GM12878 (cell line): ENCODE results near the gene ATP6V1G3. TPM values are rescaled to one million over a fixed set of nuclear protein-coding genes. Genes with fewer than 3 reads are reported as not detected.

Experiments
- ATAC-seq: fragments of 200-7000 bp; cut with Tn5 transposase; 3 replicates; pipeline ENCODE4 v1.9.1; 2020; ENCODE audit warnings: mild to moderate bottlenecking, moderate library complexity
- BruUV-seq: library from RNA; stranded (reverse); fragments of 400-500 nt; replicated peaks from 2 replicates; lab custom pipeline; 2021; lab: Mats Ljungman, UMichigan
- CTCF ChIA-PET: fragments of 300-600 bp; sonication (Branson Sonifier 250); formaldehyde crosslinking; extraction: SDS; loops from one replicate; lab custom pipeline; 2021; ENCODE audit warnings: inconsistent platforms; lab: Yijun Ruan, JAX
- POLR2A ChIA-PET: fragments of 350-600 bp; formaldehyde crosslinking; extraction: SDS; loops from one replicate; lab custom pipeline; 2021; ENCODE audit warnings: inconsistent platforms; lab: Charles Lee
- RAD21 ChIA-PET: fragments of 300-600 bp; sonication (Branson Sonifier 250); formaldehyde crosslinking; loops from one replicate; lab custom pipeline; 2023; ENCODE audit warnings: antibody characterized with exemption; ENCODE audit not compliant: unreplicated experiment; lab: Charles Lee
- SMC1A ChIA-PET: fragments of 300-600 bp; sonication (Branson Sonifier 250); formaldehyde crosslinking; loops from one replicate; lab custom pipeline; 2023; ENCODE audit not compliant: unreplicated experiment, uncharacterized antibody; lab: Charles Lee
- DNase-seq: peaks from one replicate; pipeline ENCODE4 v3.0.0-alpha.2; 2011; ENCODE audit warnings: low read depth, low spot score
- FAIRE-seq: peaks from 3 replicates; lab custom pipeline; 2011; peaks lifted over from hg19 to GRCh38; lab: Jason Lieb, UNC
- H2AFZ ChIP-seq: 2 replicates; pipeline ENCODE4 v1.6.0; 2011; ENCODE audit warnings: low read depth, low read length, control low read depth; ENCODE audit not compliant: control insufficient read depth
- H3K27ac ChIP-seq: 2 replicates; pipeline ENCODE4 v1.5.1; 2011; ENCODE audit warnings: control low read depth; ENCODE audit not compliant: control insufficient read depth, insufficient read depth
- H3K27me3 ChIP-seq, 2 experiments: replicated peaks in 1 of 2; 2 replicates each; pipeline versions ENCODE4 v1.6.0 to v1.6.1; 2011; ENCODE audit warnings: low read length in 1 of 2; ENCODE audit not compliant: control insufficient read depth in 2 of 2, insufficient read depth in 2 of 2
- H3K36me3 ChIP-seq, 2 experiments: 2 replicates each; pipeline ENCODE4 v1.5.1; 2011; ENCODE audit warnings: low read length in 1 of 2; ENCODE audit not compliant: control insufficient read depth in 2 of 2, insufficient read depth in 2 of 2
- H3K4me1 ChIP-seq: 2 replicates; pipeline ENCODE4 v1.6.1; 2011; ENCODE audit warnings: mild to moderate bottlenecking, low read length, moderate library complexity, mixed read lengths; ENCODE audit not compliant: control insufficient read depth, insufficient read depth
- H3K4me2 ChIP-seq: 2 replicates; pipeline ENCODE4 v1.6.0; 2011; ENCODE audit warnings: control low read depth; ENCODE audit not compliant: control insufficient read depth, insufficient read depth
- H3K4me3 ChIP-seq: fragments of 200-600 bp; sonication (generic); 2 replicates; pipeline ENCODE4 v1.5.1; 2016
- H3K79me2 ChIP-seq: 2 replicates; pipeline ENCODE4 v1.6.0; 2011; ENCODE audit warnings: low read length; ENCODE audit not compliant: control insufficient read depth, insufficient read depth
- H3K9ac ChIP-seq: 2 replicates; pipeline ENCODE4 v1.8.0; 2011; ENCODE audit warnings: low read length, control low read depth, mixed read lengths; ENCODE audit not compliant: control insufficient read depth, insufficient read depth
- H3K9me3 ChIP-seq: replicated peaks from 3 replicates; pipeline ENCODE4 v1.5.1; 2011; ENCODE audit warnings: mild to moderate bottlenecking, low read length; ENCODE audit not compliant: control insufficient read depth, insufficient read depth
- H4K20me1 ChIP-seq: 2 replicates; pipeline ENCODE4 v1.6.0; 2011; ENCODE audit not compliant: control insufficient read depth, insufficient read depth
- BACH1 ChIP-seq: fragments of 450-650 bp; IDR thresholded peaks from 2 replicates; pipeline ENCODE4 v1.6.1; 2017; ENCODE audit warnings: mild to moderate bottlenecking, borderline replicate concordance
- BCLAF1 ChIP-seq: fragments of 450-650 bp; IDR thresholded peaks from 2 replicates; pipeline ENCODE4 v1.6.1; 2017; ENCODE audit warnings: antibody characterized with exemption, mild to moderate bottlenecking, moderate library complexity
- CHD1 ChIP-seq: IDR thresholded peaks from 2 replicates; pipeline ENCODE4 v1.6.1; 2012; ENCODE audit warnings: low read depth, low read length, improper control_type of control experiment
- CREM ChIP-seq: IDR thresholded peaks from 2 replicates; pipeline ENCODE4 v1.6.1; 2014; ENCODE audit warnings: antibody characterized with exemption, low read depth
- HDGF ChIP-seq: fragments of 450-650 bp; IDR thresholded peaks from 2 replicates; pipeline ENCODE4 v1.6.1; 2016; ENCODE audit warnings: antibody characterized with exemption
- MAX ChIP-seq: IDR thresholded peaks from 2 replicates; pipeline ENCODE4 v1.6.1; 2012; ENCODE audit warnings: low read depth, low read length, improper control_type of control experiment
- NBN ChIP-seq: fragments of 450-650 bp; IDR thresholded peaks from 2 replicates; pipeline ENCODE4 v1.6.1; 2016
- NFIC ChIP-seq: IDR thresholded peaks from 2 replicates; pipeline ENCODE4 v1.6.1; 2012; ENCODE audit warnings: low read depth, mild to moderate bottlenecking, inconsistent platforms, low read length, moderate library complexity
- RAD51 ChIP-seq: fragments of 450-650 bp; IDR thresholded peaks from 2 replicates; pipeline ENCODE4 v1.6.1; 2016; ENCODE audit warnings: moderate library complexity, mild to moderate bottlenecking, inconsistent platforms
- RELA ChIP-seq: fragments of 450-650 bp; IDR thresholded peaks from 2 replicates; pipeline ENCODE4 v1.8.0; 2014; ENCODE audit warnings: borderline replicate concordance; ENCODE audit not compliant: partially characterized antibody
- SP1 ChIP-seq: IDR thresholded peaks from one replicate; pipeline ENCODE4 v1.6.1; 2011; ENCODE audit warnings: low read depth, low read length
- SPI1 ChIP-seq: IDR thresholded peaks from 2 replicates; pipeline ENCODE4 v1.6.1; 2011; ENCODE audit warnings: low read depth, mild to moderate bottlenecking, low read length, moderate library complexity, borderline replicate concordance; ENCODE audit not compliant: insufficient read depth
- TARDBP ChIP-seq: IDR thresholded peaks from 2 replicates; pipeline ENCODE4 v1.6.1; 2016; ENCODE audit warnings: borderline replicate concordance
- WGBS: methylation state at CpG from one replicate; pipeline ENCODE4 v1.1.6; 2016; ENCODE audit warnings: low lambda C conversion rate; ENCODE audit not compliant: insufficient replicate concordance, insufficient coverage; ENCODE audit errors: missing lambda C conversion rate; 5-methylcytosine and 5-hydroxymethylcytosine counted together
- in situ Hi-C: fragments of 300-500 bp; cut with MboI; formaldehyde crosslinking; loops from 9 replicates; pipeline ENCODE4 v1.14.3; 2018; ENCODE audit warnings: mixed read lengths
- intact Hi-C: fragments of 100-400 bp; cut with micrococcal nuclease; formaldehyde crosslinking; loops from one replicate; pipeline ENCODE4 v1.14.2; 2022; ENCODE audit not compliant: unreplicated experiment
- polyA plus RNA-seq, 11 experiments: library from polyadenylated mRNA; depleted of rRNA in 4 of 11; unstranded in 6 of 11; stranded (reverse) in 5 of 11; fragments of >200 nt; fragmentation: Nextera tagmentation in 4 of 11; fragmentation: Illumina TruSeq in 1 of 11; extraction: Ambion mirVana in 4 of 11; extraction: Trizol in 1 of 11; gene quantifications; 1 replicate in 1 of 11; 2 replicates in 10 of 11; pipeline versions ENCODE4 v1.2.1 to v1.2.3, GENCODE V29; 2011 to 2016; ENCODE audit warnings: inconsistent platforms in 2 of 11, missing spikeins in 2 of 11, low read depth in 1 of 11
- total RNA-seq, 4 experiments: library from RNA; depleted of rRNA in 3 of 4; stranded (reverse); fragments of >200 nt in 3 of 4; fragmentation: Illumina TruSeq in 1 of 4; extraction: Trizol in 1 of 4; gene quantifications; 2 replicates each; pipeline versions ENCODE4 v1.2.1 to v1.2.3, GENCODE V29; 2013 to 2021
- TF ChIP-seq, protein P1 (sequence below): fragments of 450-650 bp; IDR thresholded peaks from 2 replicates; pipeline ENCODE4 v1.6.1; 2016; ENCODE audit warnings: mild to moderate bottlenecking, moderate library complexity, borderline replicate concordance

ATP6V1G3 gene
- total and polyA plus RNA-seq, 10 of the 15 experiments (the other 5 are each of a cell fraction or from before 2014, with no cell fraction given), result 0.22 TPM; not detected in 9

DNA sequence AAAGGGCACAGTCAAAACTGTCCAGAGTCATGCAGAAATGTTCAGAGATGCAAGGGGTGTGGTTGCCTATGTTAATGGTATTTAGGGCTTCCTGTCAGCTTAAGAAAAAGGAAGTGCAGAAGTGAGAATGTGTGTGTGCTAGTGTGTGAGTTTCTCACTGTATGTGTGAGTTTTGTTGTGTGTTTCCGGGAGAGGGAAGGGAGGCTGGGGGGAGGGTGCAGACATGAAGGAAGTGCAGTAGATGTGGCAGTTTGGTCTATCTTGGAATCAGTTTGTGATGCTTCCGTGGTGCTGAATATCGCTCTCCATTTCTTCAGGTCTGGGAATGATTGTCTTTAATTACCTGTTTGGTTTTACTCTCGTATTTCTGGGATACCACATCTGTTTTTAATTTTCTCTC, 16.5 kb upstream of the ATP6V1G3 start:
- WGBS, result 25% methylated on average over 4 of the region's 4 CpGs
- no peaks in the 10 kb centered on the region for H3K27me3 ChIP-seq
- H3K27ac ChIP-seq, result no peak overlapping the region; the same call in 1 of the 2 replicates
- ChIA-PET RAD21 (interaction anchor here (0.6 to 1.7 kb wide), 5 partner anchors 36 to 126 kb away, joined by 3 to 5 read pairs (median 3); no protein-coding TSS in a partner anchor), SMC1A (interaction anchor here (1.2 to 2.9 kb wide), 7 partner anchors 8 to 65 kb away, joined by 4 to 13 read pairs (median 5); no protein-coding TSS in a partner anchor), POLR2A (interaction anchor here (0.6 kb wide), 1 partner anchor 11 kb away, joined by 3 read pairs; no protein-coding TSS in a partner anchor), CTCF (interaction anchor here (0.7 kb wide), 1 partner anchor 105 kb away, joined by 5 read pairs; no protein-coding TSS in a partner anchor)
- intact Hi-C loops, result loop anchor here (5.0 kb wide), 1 partner anchor 90 kb away; no protein-coding TSS in a partner anchor
- no peak overlapping the region for H3K9ac ChIP-seq
- peak overlapping the region; percentile 9; the same call in 1 of the 2 replicates for H2AFZ ChIP-seq
- in situ Hi-C loops, result no loop called here
- H4K20me1 ChIP-seq, result no peaks in the 10 kb centered on the region
- no peaks in the 10 kb centered on the region; the same call in 1 of the 3 replicates for H3K9me3 ChIP-seq
- H3K4me3 ChIP-seq, result no peak overlapping the region
- DNase-seq, result peak; percentile 71
- 0 out of 2 replicates have a peak overlapping the region, but pooled peaks have one; percentile 7 for H3K4me2 ChIP-seq
- peak; percentile 89 for FAIRE-seq
- peak; percentile 95 for ATAC-seq
- H3K36me3 ChIP-seq, result no peaks in the 10 kb centered on the region
- no peaks in the 10 kb centered on the region for H3K79me2 ChIP-seq
- H3K4me1 ChIP-seq, result peaks cover 4% of the 10 kb centered on the region; the same call in 1 of the 2 replicates
- BruUV-seq, result no TSS peak
- TF ChIP-seq NFIC (peak; percentile 47; the same call in 1 of the 2 replicates), HDGF (peak; percentile 87), BACH1 (no peak), CHD1 (no peak), SPI1 (peak; percentile 96), TARDBP (no peak), NBN (peak; percentile 91), RAD51 (no peak), BCLAF1 (no peak), RELA (peak; percentile 38), SP1 (no peak), MAX (no peak), CREM (peak; percentile 55; the same call in 1 of the 2 replicates)
- TF ChIP-seq, protein P1, sequence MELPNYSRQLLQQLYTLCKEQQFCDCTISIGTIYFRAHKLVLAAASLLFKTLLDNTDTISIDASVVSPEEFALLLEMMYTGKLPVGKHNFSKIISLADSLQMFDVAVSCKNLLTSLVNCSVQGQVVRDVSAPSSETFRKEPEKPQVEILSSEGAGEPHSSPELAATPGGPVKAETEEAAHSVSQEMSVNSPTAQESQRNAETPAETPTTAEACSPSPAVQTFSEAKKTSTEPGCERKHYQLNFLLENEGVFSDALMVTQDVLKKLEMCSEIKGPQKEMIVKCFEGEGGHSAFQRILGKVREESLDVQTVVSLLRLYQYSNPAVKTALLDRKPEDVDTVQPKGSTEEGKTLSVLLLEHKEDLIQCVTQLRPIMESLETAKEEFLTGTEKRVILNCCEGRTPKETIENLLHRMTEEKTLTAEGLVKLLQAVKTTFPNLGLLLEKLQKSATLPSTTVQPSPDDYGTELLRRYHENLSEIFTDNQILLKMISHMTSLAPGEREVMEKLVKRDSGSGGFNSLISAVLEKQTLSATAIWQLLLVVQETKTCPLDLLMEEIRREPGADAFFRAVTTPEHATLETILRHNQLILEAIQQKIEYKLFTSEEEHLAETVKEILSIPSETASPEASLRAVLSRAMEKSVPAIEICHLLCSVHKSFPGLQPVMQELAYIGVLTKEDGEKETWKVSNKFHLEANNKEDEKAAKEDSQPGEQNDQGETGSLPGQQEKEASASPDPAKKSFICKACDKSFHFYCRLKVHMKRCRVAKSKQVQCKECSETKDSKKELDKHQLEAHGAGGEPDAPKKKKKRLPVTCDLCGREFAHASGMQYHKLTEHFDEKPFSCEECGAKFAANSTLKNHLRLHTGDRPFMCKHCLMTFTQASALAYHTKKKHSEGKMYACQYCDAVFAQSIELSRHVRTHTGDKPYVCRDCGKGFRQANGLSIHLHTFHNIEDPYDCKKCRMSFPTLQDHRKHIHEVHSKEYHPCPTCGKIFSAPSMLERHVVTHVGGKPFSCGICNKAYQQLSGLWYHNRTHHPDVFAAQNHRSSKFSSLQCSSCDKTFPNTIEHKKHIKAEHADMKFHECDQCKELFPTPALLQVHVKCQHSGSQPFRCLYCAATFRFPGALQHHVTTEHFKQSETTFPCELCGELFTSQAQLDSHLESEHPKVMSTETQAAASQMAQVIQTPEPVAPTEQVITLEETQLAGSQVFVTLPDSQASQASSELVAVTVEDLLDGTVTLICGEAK, result peak; percentile 46; the same call in 1 of the 2 replicates
